NCI-H510A treated with DMSO at 0.1 percent for 48 hours (cell line): ENCODE results near the gene FAM83D.
"Not testable (repeated sequence)": the region's sequence is repeated elsewhere in the genome, so short reads cannot be mapped to it uniquely, and the experiment has no call there.

Experiments used
- DNase-seq: peaks from one replicate; lab custom pipeline; 2025; lab: John Stamatoyannopoulos, UW

The FAM83D gene

DNA sequence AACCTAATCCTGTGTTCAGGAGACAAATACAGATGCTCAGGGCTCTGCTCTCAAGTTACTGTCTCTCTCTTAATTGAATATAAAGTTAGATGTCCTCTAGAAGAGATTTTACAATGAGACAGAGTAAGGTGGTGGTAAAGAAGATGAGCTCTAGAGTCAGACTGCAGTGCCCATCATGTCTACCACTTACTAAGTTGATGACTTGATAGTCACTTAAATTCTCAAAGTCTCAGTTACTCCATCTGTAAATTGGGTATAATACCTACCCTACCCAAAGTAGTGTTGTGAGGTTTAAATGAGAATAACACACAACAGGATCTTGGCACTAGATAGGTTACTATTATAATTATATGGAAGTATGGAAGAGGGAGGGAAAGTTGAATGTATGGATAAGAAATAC lies 37.5 kb downstream of the FAM83D start:
- no peak for DNase-seq

DNA sequence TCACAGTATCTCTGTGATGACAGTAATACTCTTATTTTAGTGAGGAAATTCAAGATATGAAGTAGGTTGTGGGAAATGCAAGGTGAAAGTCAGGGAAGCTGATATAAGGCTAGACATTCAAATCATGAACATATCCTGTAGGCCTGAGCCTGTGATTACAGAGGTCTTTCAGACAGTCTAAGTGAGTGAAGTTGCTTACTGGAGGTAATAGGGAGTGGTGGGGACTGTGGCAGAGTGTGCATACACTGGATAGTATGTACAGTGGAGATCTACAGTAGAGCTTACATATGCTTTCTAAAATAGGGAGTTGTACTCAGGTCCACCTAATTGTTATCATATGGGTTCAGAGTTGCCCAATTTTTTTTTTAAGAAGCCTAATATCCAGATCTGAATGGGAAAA lies 39.0 kb downstream of the FAM83D start:
- DNase-seq, result no peak

DNA sequence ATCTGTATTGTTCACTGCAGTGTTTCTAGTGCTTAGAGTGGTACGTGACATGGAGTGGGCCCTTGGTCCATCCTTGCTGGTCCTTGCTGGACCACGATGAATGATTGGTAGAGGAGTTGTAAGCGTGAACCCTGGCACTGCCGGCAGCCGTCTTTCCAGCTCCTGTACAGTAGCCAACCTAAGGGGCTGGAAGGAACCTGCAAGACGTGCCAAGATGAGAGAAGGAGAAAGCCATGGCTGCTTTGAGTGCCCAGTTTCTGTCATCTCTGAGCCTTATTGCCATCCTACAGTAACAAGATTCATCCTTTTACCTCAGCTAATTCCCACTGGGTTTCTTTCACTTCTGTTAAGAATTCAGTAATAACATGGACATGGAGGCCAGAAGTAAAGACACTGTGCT lies 41.9 kb downstream of the FAM83D start:
- no peak for DNase-seq

DNA sequence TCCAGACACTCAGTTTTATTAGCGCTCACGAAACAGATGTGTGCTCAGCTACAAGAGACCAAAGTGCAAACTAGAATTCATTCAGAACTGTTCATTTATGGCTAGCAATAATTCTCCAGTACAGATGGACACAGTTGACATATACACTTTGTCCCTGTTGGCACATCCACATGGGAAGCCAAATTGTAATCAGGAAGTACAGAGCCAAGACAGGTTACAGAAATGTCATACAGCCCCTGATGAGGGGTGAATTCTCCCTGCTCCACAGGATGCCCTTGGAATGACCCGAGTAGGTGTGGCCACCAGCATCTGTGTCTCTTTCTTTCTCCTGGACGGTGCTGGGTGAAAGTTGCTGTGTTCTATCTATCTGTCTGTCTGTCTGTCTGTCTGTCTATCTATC lies 43.5 kb downstream of the FAM83D start:
- DNase-seq, result no peak

DNA sequence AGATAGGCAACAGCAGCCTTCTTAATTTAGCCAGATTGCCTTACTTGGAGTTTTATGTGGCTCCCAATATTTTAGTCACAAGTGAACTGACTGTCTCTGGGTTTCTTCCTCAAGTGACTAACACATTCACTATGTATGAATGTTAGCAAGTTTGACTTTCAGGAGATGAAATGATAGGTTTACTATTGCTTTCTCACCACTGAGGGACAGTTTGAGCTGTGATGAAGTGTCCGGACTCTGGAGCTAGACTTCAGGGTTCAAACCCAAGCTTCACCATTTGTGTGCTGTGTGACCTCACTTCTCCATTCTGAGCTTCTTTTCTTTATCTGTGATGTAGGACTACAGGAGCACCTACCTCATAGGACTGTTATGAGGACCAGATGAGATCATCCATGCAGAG lies 44.1 kb downstream of the FAM83D start:
- DNase-seq, result no peak

DNA sequence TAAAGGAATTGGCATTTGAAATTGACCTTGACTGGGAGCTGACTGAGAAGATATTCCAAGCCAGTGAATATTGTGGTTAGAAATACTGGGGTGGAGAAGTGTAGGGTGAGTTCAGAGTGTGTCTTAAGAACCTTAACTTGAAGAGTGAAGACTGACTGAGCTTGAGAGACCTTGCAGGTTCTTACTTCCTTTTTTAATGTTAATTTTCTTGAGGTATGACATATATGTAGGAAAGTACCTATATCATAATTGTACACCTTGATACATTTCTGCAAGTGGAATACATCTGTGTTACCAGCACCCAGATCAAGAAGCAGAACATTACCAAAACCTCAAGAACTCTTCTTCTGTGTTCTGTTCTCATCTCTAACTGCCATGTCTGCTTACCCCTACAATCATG lies 46.9 kb downstream of the FAM83D start:
- DNase-seq, result no peak

DNA sequence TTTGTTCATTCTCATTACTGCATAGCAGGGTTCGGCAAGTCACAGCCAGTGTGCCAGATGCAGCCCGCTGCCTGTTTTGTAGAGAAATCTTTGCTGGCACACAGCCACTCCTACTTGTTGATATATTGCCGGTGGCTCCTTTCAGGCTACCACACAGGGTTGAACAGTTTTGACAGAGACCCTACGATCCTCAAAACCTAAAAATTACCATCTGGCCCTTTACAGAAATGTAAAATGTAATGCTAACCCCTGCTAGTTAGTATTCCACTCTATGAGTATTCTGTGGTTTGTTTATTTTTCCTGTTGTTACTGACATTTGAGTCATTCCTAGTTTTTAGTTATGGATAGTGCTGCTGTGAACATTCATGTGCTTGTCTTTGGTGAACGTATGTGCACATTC lies 47.4 kb downstream of the FAM83D start:
- DNase-seq, result no peak

DNA sequence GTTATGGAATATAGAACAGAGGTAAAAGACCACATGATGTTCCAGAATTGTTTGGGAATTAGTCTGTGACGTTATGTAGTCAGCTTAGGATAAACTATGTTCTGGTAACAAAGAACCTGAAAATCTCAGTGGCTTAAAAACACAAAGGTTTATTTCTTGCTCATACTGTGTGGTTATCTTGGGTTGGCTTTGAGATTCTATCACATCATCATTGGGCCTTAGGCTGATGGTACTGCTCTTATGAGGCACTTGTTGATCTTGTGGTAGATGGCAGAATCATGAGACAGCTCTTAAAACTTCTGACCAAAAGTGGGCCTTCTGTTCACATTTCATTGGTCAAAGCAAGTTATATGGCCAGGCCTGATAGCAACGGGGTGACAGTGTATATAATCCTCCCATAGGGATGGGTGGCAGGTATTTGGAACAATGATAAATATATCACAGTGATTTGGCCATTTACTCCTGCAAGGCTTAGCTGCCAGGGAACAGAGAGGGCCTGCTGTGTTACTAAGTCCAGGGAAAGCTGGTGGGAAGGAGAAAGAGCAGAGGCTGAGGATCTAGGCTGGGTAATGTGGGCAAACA lies 49.4 kb downstream of the FAM83D start:
- no peak for DNase-seq

DNA sequence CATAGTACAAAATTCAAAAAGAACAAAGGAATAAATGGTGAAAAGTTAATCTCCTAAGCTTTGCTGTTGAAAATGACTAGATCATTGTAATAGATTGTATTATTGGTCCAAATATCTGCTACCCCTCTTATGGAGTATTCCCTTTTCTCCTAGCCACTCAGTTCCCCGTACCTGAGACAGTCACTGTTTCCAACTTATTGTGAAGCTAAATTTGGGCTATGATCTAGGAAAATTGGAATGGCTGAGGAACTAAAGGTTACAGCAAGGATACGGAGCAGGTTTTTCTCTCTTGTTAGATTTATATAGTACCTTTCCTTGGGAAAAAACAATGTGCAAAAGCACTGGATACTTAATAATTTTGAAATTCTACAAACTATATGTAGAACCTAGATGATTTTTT lies 53.2 kb downstream of the FAM83D start:
- no peak for DNase-seq

DNA sequence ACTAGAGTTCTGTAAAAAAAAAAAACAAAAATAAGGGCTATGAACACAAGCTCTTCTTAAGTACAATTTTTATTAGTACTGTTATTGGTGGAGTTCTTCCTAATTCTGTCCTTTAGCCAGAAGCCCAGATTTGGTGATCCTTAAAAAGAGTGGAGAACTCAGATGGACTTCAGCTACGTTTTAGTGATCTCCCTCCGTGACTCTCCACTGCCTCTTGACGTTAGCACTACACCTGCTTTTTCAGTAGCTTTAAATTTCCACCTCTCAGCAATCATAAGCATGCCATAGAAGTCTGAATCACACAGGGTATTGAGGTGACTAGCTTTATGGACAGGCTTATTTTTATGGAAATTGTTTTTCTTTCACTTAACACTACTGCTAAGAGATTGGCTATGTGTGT lies 53.6 kb downstream of the FAM83D start:
- DNase-seq, result no peak

DNA sequence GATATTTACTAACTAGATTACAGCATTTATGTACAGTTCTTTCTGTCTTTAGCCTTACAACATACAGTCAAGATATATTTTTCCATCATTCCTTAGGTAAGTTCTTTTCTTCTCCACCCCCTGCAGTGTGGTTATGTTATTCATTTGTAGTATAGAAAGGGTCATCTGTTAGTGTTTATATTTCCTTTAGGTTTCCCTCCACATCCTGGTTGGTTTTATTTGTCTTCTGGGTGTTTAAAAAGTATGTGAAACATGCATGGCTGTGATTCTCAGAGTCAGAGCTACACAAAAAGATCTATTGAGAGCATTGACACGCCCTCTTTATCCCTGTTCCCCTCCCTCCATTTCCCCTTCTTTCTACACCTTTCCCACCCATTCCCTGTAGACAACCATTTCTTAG lies 56.1 kb downstream of the FAM83D start:
- DNase-seq, result no peak

DNA sequence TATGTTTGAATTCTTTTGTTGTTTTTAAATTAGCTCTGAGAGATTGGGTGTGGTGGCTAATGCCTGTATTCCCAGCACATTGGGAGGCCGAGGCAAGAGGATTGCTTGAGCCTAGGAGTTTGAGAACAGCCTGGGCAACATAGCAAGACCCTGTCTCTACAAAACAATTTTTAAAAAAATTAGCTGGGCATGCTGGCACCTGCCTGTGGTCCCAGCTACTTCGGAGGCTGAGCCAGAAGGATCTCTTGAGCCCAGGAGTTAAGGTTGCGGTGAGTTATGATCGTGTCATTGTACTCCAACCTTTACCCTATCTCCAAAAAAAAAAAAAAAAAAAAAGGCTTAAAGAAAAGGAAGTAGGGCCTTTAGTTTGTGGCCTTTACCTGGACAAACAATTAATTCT lies 58.8 kb downstream of the FAM83D start:
- no peak for DNase-seq

DNA sequence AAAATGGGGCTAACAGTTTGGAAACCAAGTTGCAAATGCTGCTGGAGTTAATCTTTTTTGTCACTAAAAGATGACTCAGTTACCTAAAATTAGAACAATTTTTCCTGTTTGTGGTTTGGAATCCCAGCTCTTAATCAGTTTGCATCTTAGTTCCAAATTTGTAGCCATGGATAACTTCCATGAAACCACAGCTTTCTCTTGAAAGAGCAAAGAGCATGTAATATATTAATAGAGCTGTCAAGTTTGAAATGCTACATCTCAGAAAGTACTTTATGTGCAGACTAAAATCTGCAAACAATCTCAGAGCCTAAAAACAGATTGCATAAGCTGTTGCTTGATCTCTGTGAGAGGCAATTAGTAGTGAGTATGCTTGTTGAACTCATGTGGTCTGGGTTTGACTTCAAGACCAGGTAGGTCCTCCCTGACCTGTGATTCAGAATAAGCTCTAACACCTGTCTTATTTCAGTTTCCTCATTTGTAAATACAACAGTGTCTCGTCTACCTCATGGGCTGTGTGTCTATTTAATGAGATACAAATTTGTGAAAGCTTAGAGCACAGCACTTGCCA lies 59.5 kb downstream of the FAM83D start:
- DNase-seq, result no peak

DNA sequence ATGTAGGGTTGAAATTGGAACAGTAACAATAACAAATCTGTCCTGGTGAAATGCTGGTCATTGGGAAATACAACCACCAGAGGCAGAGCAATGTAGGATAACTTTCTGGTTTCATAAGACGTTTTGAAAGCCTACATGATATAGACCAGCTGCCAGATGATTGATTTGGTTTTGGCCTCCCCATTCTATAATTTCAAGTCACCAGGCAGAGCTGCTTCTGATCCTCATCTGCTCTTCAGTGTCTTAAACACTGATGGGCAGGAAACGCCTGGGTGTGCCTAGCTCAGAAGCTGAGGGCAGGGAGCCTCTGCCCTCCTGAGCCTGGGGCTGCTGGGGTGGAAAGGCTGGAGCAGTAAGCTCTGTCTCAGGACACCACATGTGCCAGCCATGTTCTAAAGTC lies 60.4 kb downstream of the FAM83D start:
- no peak for DNase-seq

DNA sequence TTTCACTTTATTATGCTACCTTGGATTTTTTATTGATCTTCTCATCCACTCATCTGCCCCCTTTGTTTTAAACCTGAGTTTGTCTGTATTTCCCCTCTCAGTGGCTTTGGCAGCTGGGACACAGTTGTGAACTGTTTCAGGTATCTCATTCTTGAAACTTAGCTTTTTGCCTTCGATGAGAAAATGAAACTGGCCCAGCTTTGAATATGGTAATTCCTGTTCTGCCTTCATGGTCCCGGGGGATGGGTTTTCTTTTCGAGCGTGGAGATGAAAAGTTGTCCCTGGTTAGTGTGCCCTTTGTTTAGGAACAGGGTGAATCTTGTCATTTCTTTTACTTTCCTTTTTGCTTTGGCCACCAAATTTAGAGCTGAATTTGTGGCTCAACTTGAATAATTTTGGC lies 61.6 kb downstream of the FAM83D start:
- no peak for DNase-seq

DNA sequence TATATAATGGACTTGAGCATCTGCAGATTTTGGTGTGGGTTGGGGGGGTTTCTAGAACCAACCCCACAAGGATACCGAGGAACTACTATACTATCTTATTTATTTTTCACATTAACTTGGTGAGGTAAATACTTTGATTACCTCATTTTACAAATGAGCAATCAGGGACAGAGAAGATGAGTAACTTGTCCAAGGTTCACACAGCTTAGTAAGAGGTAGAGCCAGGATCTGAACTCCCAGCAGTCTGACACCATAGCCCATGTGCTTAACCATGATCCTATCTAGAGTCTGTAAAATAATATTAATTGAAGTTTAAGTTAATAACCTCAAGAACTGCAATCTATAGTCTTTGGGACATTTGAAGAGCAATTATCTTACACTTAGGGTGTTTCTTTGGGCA lies 64.5 kb downstream of the FAM83D start:
- no peak for DNase-seq

DNA sequence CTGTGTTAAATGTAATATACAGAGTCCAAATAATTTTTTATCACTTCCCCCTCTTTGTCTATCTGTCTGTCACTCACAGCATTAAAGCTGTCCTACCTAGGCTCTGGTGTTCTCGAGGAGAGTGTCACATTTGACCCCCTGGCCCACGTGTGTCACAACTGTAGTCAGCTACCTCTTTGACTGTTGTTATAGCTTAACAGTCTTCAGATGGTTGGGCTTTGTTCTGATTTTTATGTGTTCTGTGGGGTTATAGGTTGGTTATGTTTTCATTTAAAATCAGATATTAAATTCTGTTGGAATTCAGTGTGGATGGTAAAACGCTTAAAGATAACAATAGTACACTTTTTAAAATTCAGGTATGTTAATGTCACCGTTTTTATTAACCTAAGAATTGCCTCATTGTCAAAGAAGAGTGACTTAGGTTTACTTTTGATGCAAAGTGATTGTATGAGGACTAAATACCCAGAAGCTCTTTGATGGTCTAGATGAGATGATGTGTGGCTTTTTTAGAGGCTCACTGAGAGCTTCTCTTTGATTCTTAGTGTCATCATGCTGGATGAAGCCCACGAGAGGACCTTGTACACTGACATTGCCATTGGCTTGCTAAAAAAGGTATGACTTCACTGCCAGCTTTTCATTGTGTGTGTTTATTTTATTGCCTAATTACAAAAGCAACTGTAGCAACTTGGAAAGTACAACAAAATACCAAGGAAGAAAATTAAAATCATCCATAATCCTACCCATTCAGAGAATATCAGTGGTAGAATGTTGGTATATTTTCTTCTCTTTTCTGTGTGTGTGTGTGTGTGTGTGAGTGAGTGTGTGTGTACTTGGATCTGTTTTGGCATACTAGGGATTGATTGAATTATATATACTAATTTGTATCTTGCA lies 65.8 kb downstream of the FAM83D start:
- no peak for DNase-seq

DNA sequence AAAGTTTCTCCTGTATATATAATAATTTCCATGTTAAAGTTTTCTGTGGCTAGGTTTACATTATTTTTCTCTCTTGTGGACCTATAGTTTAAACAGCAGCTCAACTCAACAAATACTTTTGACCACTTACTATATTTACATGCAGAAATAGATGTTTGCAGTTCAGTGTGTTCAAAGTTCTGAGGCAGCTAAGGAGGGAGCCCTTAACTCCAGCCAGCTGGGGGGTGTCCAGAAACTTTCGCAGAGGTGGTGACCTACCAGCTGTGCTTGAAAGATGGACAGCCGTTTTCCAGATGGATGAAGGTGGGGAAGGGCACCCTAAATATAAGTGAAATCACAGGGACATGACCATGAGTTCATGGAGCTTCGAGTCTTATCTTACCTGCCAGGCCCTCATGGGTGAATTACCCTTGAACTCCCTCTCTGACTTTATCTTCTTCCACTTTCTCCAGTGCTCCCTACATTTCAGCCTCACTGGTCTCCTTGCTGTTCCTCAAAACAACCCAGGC lies 69.4 kb downstream of the FAM83D start:
- DNase-seq, result no peak

DNA sequence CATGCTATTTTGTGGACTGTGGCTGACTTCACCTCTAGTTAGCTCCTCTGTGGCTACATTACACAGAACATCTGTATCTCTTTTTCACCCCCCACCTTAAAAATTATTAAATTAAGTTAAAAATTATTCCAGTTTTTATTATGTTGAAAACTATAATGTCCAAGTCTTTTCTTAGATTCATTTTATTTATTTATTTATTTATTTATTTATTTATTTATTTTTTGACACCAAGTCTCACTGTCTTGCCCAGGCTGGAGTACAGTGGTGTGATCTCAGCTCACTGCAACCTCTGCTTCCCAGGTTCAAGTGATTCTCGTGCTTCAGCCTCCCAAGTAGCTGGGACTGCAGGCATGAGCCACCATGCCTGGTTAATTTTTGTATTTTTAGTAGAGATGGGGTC lies 70.6 kb downstream of the FAM83D start:
- not testable (repeated sequence) for DNase-seq

DNA sequence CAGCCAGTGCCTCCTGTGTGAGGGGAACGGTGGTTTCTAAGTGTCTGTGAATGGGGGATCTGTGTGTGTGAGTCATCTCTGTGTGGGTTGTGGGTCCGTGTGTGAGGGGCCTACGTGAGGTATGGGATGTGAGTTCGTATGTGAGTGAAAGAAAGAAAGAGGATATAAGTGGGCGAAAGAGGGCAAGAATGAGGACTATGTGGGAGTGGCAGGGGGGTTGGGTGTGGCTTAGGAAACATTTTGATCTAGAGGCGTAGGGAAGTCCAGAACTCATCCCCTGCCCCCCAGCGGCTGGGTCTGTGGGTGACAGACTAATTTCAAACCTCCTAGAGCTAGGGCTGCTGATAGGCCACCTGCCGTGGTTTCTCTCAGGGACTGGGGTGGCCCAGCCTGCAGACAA lies 71.4 kb downstream of the FAM83D start:
- no peak for DNase-seq

DNA sequence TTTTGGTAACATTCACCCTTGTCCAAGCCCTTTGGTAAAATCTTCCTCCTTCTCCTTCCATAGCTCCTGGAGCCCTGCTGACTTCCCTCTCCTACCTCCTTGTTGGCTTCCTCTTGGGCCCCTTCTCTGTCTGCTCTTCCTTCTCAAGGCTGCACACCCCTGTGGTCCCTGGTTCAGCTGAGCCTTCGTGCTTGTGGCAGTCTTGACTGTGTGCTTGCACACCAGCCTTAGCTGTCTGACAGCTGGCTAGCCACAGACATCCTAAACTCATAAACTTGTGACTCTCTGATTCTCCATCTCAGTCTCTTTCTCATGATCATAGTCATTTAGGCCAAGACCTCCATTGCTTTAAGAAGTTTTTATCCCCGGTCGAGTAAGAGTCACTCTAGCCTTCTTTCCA lies 73.0 kb downstream of the FAM83D start:
- no peak for DNase-seq

DNA sequence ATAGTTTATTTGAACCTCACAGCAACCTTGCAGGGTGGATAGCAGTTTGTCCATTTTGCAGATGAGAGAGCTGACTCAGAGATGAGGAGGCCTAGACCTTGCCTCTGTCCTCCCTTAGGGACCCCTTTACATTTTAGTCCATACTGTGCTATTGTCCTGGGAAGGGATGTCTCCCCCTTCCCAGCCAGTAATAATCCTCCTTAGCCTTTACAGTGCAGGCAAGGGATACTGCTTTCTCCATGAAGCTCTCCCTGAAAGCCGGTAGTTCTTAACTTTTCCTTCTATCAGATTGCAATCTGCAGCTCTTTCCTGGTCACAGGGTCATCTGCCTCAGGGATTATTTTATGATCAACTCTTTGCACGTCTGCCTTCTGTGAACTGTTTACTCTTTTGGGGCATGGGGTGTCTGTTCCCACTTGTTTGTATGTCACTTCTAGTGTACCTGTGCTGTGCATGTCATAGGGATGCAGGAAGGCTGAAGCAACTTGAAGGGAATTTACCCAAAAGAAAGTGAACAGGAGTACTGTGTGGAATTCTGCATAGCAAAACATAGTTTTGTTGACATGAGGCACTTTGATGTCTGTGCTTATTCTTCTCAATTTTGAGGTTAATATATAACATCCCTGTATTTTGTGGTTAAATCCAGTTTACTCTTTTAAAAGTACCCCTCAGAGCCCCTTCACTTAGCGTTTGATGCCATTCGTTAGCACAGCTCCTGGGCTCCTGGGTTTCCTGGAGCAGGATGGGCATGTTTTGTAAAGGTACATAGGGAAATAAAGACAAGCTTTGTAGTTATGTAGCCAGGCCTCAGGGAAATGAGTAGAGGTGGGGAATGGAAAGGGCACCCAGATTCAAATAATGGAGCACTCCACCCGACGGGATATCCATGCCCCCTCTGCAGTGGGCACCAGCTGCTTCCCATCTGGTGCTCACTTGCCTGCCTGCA lies 74.0 kb downstream of the FAM83D start:
- no peak for DNase-seq
